Endothelial cell of umbilical vein (primary cell): ENCODE data around the gene KANSL1. TPM values are rescaled to one million over a fixed set of nuclear protein-coding genes. Genes with fewer than 3 reads are reported as not detected.

Experiments
- BruUV-seq: library from RNA; stranded (reverse); fragments of 400-500 nt; replicated peaks from 2 replicates; lab custom pipeline; 2021; lab: Mats Ljungman, UMichigan
- CTCF ChIA-PET: fragments of 300-600, 350-600 bp; sonication (Branson Sonifier 250); formaldehyde crosslinking; loops from one replicate; lab custom pipeline; 2021; ENCODE audit warnings: antibody characterized with exemption, inconsistent platforms; lab: Charles Lee
- POLR2A ChIA-PET: fragments of 300-600, 350-600 bp; sonication (Branson Sonifier 250); formaldehyde crosslinking; loops from one replicate; lab custom pipeline; 2021; ENCODE audit warnings: antibody characterized with exemption, inconsistent platforms; lab: Charles Lee
- DNase-seq: peaks from one replicate; pipeline ENCODE4 v3.0.0-alpha.2; 2011; ENCODE audit warnings: low read depth, low spot score
- FAIRE-seq: peaks from 2 replicates; lab custom pipeline; 2011; peaks lifted over from hg19 to GRCh38; lab: Jason Lieb, UNC
- H2AFZ ChIP-seq: 2 replicates; pipeline ENCODE4 v1.6.0; 2012; ENCODE audit warnings: low read depth, low read length, control low read depth, inconsistent platforms
- H3K27ac ChIP-seq: 2 replicates; pipeline ENCODE4 v1.5.1; 2011; ENCODE audit warnings: low read depth, mild to moderate bottlenecking, control low read depth, low read length, moderate library complexity; ENCODE audit not compliant: insufficient read depth
- H3K27me3 ChIP-seq, 2 experiments: 2 replicates each; pipeline versions ENCODE4 v1.6.0 to v1.6.1; 2011; ENCODE audit warnings: low read length in 2 of 2, mixed read lengths in 1 of 2; ENCODE audit not compliant: control insufficient read depth in 2 of 2, insufficient read depth in 2 of 2
- H3K36me3 ChIP-seq, 2 experiments: 2 replicates in 1 of 2; 3 replicates in 1 of 2; pipeline ENCODE4 v1.5.1; 2011; ENCODE audit warnings: low read length in 2 of 2, mild to moderate bottlenecking in 1 of 2, moderate library complexity in 1 of 2; ENCODE audit not compliant: control insufficient read depth in 2 of 2, insufficient read depth in 2 of 2; ENCODE audit errors: extremely low read depth in 1 of 2
- H3K4me1 ChIP-seq: 3 replicates; pipeline ENCODE4 v1.5.1; 2011; ENCODE audit warnings: mild to moderate bottlenecking, low read length; ENCODE audit not compliant: control insufficient read depth, insufficient read depth; ENCODE audit errors: extremely low read depth
- H3K4me2 ChIP-seq: 2 replicates; pipeline ENCODE4 v1.6.1; 2011; ENCODE audit warnings: low read length, control low read depth, mixed read lengths; ENCODE audit not compliant: insufficient read depth
- H3K4me3 ChIP-seq, 3 experiments: fragments of 200-600 bp in 1 of 3; sonication (generic), shearing (Covaris generic) in 1 of 3; replicated peaks in 1 of 3; 2 replicates each; pipeline ENCODE4 v1.5.1; 2011 to 2016; ENCODE audit warnings: control low read depth in 3 of 3, low read length in 3 of 3, mild to moderate bottlenecking in 2 of 3, inconsistent platforms in 1 of 3, low read depth in 1 of 3, moderate library complexity in 1 of 3; ENCODE audit not compliant: insufficient read depth in 1 of 3
- H3K79me2 ChIP-seq: 2 replicates; pipeline ENCODE4 v1.6.0; 2012; ENCODE audit warnings: low read length, inconsistent platforms; ENCODE audit not compliant: control insufficient read depth, insufficient read depth
- H3K9ac ChIP-seq: replicated peaks from 2 replicates; pipeline ENCODE3; 2011; ENCODE audit warnings: low read length, control low read depth; ENCODE audit not compliant: insufficient read depth; ENCODE audit errors: extremely low read depth
- H3K9me1 ChIP-seq: replicated peaks from 3 replicates; pipeline ENCODE4 v1.6.0; 2011; ENCODE audit warnings: mild to moderate bottlenecking, low read length; ENCODE audit not compliant: control insufficient read depth, insufficient read depth; ENCODE audit errors: extremely low read depth
- H3K9me3 ChIP-seq: replicated peaks from 2 replicates; pipeline ENCODE4 v1.5.1; 2012; ENCODE audit warnings: low read length, inconsistent platforms; ENCODE audit not compliant: control insufficient read depth, insufficient read depth
- H4K20me1 ChIP-seq: replicated peaks from 2 replicates; pipeline ENCODE3; 2011; ENCODE audit warnings: mild to moderate bottlenecking, low read length; ENCODE audit not compliant: control insufficient read depth, insufficient read depth; ENCODE audit errors: extremely low read depth
- CTCF ChIP-seq, 2 donors: IDR thresholded peaks; 1 replicate in 1 of 2; 2 replicates in 1 of 2; pipeline ENCODE4 v1.5.1; 2011; ENCODE audit warnings: low read length in 2 of 2, mild to moderate bottlenecking in 2 of 2, moderate library complexity in 2 of 2, control low read depth in 1 of 2, inconsistent platforms in 1 of 2, low read depth in 1 of 2; ENCODE audit not compliant: insufficient read depth in 1 of 2; ENCODE audit errors: extremely low read depth in 1 of 2
- EZH2 ChIP-seq: IDR thresholded peaks from 2 replicates; pipeline ENCODE4 v1.6.1; 2012; ENCODE audit warnings: borderline replicate concordance, low read depth, mild to moderate bottlenecking, moderate library complexity, low read length, inconsistent platforms; ENCODE audit not compliant: severe bottlenecking
- FOS ChIP-seq: IDR thresholded peaks from 2 replicates; pipeline ENCODE4 v1.6.1; 2011; ENCODE audit warnings: mild to moderate bottlenecking, low read length, moderate library complexity, borderline replicate concordance; ENCODE audit not compliant: insufficient read depth
- GATA2 ChIP-seq: IDR thresholded peaks from 2 replicates; pipeline ENCODE4 v1.7.0; 2011; ENCODE audit warnings: low read depth, mild to moderate bottlenecking, moderate library complexity, mixed read lengths, low read length; ENCODE audit not compliant: insufficient read length, insufficient read depth
- JUN ChIP-seq: IDR thresholded peaks from 2 replicates; pipeline ENCODE4 v1.6.1; 2011; ENCODE audit warnings: borderline replicate concordance, low read depth; ENCODE audit not compliant: insufficient read length, insufficient read depth
- MAX ChIP-seq: IDR thresholded peaks from 2 replicates; pipeline ENCODE4 v1.6.1; 2011; ENCODE audit not compliant: insufficient read depth, insufficient read length
- MYC ChIP-seq: IDR thresholded peaks from one replicate; pipeline ENCODE4 v1.6.1; 2011; ENCODE audit warnings: mild to moderate bottlenecking, low read depth, low read length
- POLR2A ChIP-seq: IDR thresholded peaks from 2 replicates; pipeline ENCODE4 v1.6.1; 2012; ENCODE audit warnings: low read depth, mild to moderate bottlenecking, control low read depth, low read length
- POLR2AphosphoS5 ChIP-seq: IDR thresholded peaks from 2 replicates; pipeline ENCODE4 v1.6.1; 2012; ENCODE audit warnings: low read depth, mild to moderate bottlenecking, control low read depth, low read length, moderate library complexity; ENCODE audit not compliant: insufficient read depth
- dilution Hi-C: fragments of 300-500 bp; cut with MboI; formaldehyde crosslinking; loops from one replicate; pipeline ENCODE4 v1.15.0; 2019; ENCODE audit warnings: low sequenced_read_pairs; ENCODE audit not compliant: extremely low pct_ligation_motif_present
- intact Hi-C: fragments of 100-400 bp; cut with micrococcal nuclease; formaldehyde crosslinking; loops from one replicate; pipeline ENCODE4 v1.10.0; 2022
- polyA plus RNA-seq, 4 experiments: library from polyadenylated mRNA; depleted of rRNA in 3 of 4; stranded (reverse) in 3 of 4; unstranded in 1 of 4; fragments of >200 nt; gene quantifications; 2 replicates each; pipeline versions ENCODE4 v1.2.1 to v1.2.3, GENCODE V29; 2011 to 2012; ENCODE audit warnings: missing spikeins in 1 of 4
- total RNA-seq: library from RNA; stranded (reverse); gene quantifications from 2 replicates; pipeline ENCODE4 v1.2.3, GENCODE V29; 2021

The KANSL1 gene
- total and polyA plus RNA-seq, 2 donors (not counting 3 experiments of a cell fraction or from before 2014, with no cell fraction given), result 29.1 to 74.0 TPM

- no peak overlapping the region for H3K4me3 ChIP-seq
- no peaks in the 10 kb centered on the region for H3K79me2 ChIP-seq
- no peaks in the 10 kb centered on the region for H3K4me1 ChIP-seq
- no peaks in the 10 kb centered on the region for H3K9me3 ChIP-seq
- intact Hi-C loops, result no loop called here
- peaks cover 5 to 16% of the 10 kb centered on the region in 2 experiments for H3K36me3 ChIP-seq
- no peaks in the 10 kb centered on the region for H3K27me3 ChIP-seq
- POLR2A ChIA-PET, result no interaction called here
- TF ChIP-seq GATA2, result no peak
- no peak for TF ChIP-seq POLR2A
- no peak for TF ChIP-seq CTCF (IDR thresholded peaks at IDR 0.05; ENCODE audit: extremely low read depth in 1 of 2, insufficient read depth in 1 of 2, low read depth in 1 of 2, low read length in 2 of 2)
- no peak for TF ChIP-seq MAX
- TF ChIP-seq EZH2, result no peak
- no peak for TF ChIP-seq JUN
- TF ChIP-seq FOS, result no peak
- no peak for TF ChIP-seq MYC
- no peak for TF ChIP-seq POLR2AphosphoS5
- no TSS peak for BruUV-seq
- H2AFZ ChIP-seq, result no peak overlapping the region
- FAIRE-seq, result no peak
- H4K20me1 ChIP-seq, result no peaks in the 10 kb centered on the region
- no peak overlapping the region for H3K27ac ChIP-seq
- H3K4me2 ChIP-seq, result no peak overlapping the region
- CTCF ChIA-PET, result interaction anchor here (0.7 to 1.6 kb wide), 3 partner anchors 9 to 167 kb away, joined by 4 to 5 read pairs (median 5); partner anchors contain the start of gene KANSL1
- no peak overlapping the region for H3K9ac ChIP-seq
- dilution Hi-C loops, result no loop called here
- DNase-seq, result no peak
- no peaks in the 10 kb centered on the region for H3K9me1 ChIP-seq
Measured at GRCh38 chr17:46025510-46026165, 167.6 kb downstream of the KANSL1 start.
